HL-60/S4 treated with phorbol 12-myristate 13-acetate at 8.2 ng/mL for 4 days and 3 days (cell line): ENCODE data around the gene TCF3.
"Not testable (repeated sequence)": the region's sequence is repeated elsewhere in the genome, so short reads cannot be mapped to it uniquely, and the experiment has no call there.

ENCODE experiments used
- in situ Hi-C: fragments of 300-500 bp; cut with MboI; formaldehyde crosslinking; loops from 2 replicates; pipeline ENCODE4 v1.15.0; 2022; ENCODE audit warnings: low sequenced_read_pairs

TCF3 gene

GRCh38 chr19:1654178-1654792 is 1.9 kb upstream of the TCF3 start:
- in situ Hi-C loops, result no loop called here

- in situ Hi-C loops, result no loop called here
These were observed 849 bp upstream of the TCF3 start for GRCh38 chr19:1653300-1653628.

GRCh38 chr19:1651568-1652291 is 685 bp downstream of the TCF3 start:
- in situ Hi-C loops, result no loop called here

GRCh38 chr19:1650650-1651567 is 1.5 kb downstream of the TCF3 start:
- in situ Hi-C loops, result no loop called here

DNA sequence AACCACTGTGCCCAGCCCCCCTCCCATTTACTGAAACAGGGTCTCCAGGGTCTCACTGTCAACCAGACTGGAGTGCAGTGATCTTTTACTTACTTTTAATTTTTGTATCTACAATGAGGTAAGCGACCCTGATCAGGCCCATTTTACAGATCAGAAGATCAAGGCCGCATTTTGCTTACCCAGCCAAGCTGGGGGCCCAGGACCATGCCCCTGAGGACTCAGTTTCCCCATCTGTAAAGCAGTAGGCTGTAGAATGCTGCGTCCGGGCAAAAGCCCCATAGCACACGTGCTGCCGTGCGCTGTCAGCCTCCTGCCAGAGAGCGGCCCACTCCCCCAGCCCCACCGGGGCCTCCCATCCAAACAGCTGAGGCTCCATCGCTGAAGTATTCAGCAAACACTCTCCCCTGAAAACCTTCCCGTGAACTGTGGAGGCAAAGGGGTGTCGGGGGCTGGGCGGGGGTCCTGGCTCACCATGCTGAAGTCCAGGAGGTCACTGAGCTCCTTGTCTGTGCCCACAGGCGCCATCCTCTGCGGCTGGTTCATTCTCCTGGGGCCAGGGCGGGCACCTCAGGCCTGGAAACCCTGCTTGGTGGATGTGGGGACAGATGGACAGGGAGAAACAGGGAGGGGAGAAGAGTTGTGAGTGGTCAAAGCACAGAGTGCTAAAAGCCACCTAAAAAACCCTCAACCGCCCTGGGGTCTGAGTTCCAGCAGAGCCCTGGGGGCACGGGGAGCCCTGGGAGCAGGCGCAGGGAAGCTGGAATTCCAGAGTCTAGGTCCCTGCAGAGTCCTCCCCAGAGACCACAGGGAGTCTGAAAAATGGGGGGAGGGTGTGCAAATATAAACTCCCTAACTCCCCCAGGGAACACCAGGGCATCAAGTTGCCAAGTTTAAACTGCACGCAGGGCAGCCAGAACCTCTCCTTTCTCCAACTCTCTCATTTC is 2.4 kb downstream of the TCF3 start:
- in situ Hi-C loops, result no loop called here

DNA sequence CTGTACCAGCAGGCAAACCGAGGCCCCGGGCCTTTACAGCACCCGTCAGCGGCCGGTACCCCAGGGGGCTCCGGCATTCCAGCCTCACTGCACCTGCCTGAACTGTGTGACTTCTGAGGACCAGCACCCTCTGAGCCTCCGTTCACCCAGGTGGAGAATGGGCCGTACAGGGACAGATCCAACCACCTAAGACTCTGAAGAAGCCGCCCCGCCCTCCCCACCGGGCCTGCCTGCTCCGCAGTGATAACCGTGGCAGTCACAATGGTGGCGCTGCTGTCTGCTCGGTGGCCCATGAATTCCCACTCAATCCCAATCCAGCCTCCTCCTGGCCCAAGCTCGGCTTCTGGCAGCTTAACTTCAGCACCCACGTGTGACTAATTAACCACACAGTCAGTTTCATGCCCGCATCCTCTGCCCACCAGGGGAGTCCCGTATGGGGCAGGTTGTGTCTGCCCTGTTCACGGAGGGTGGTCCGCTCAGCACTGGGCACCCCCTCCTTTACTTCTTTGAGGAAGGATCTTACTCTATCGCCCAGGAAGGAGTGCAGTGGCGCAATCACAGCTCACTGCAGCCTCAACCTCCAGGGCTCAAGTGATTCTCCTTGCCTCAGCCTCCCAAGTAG is 3.4 kb downstream of the TCF3 start:
- in situ Hi-C loops, result no loop called here

DNA sequence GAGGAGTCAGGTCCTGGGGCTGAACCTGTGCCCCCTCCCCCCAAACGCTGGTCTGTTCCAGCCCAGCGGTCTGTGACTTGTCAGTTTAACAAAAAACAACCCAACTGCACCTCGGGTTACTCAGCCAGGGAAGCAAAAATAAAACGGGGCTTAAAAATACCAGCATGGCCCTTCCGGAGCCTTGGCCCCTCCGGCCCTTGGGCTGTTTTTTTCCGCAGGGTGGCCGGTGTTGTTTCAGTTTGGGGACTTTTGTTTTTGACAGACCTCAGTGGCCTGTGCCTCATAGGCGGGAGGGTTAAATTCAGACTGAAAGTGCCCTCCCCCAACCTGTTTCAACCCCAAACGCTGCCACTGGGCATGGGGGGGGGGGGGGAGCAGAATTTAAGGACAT is 4.0 kb downstream of the TCF3 start:
- in situ Hi-C loops, result no loop called here

DNA sequence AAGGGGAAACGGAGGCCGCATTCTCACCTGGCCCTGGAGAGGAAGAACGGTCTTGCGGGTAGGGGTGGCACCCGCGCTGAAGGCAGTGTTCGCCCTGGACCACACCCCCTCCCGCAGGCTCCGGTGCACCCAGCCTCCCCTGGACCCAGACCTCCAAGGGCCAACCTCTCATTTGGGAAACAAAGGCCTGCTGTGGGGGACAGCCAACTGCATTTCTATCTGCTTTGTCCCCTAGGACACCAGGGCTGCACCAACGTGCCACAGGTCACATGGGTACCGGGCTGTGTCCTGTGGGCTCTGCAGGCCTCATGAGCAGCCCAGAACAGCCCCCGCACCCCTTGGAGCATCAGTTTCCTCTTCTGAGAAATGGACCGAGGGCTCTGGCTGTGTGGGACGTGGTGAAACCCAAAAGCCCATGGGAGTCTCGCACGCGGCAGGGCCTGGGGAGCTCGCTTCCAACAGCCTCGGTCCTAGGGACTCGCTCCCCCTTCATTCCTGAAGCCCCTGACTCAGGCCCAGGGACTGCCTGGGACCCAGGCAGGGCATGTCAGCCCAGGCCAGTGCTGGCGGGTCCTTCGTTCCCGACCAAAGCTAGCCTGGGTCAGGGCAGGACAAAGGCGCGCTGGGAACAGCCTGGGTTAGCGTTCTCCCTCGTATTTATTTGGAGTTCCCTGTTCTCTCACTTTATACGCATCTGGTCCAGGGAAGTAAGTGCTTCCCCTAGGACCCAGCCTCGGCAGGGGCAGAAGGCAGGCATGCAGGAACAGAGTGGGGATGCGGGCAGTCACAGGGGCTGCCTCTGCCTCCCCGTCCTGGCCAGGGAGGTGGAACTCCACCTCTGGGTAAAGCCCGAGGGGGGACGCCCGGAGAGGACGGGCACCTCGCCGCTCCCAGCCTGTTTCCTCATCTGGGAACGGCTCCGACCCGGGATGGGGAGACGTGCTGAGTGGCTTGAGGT is 4.6 kb downstream of the TCF3 start:
- in situ Hi-C loops, result no loop called here

GRCh38 chr19:1646659-1647453 is 5.6 kb downstream of the TCF3 start:
- in situ Hi-C loops, result no loop called here

DNA sequence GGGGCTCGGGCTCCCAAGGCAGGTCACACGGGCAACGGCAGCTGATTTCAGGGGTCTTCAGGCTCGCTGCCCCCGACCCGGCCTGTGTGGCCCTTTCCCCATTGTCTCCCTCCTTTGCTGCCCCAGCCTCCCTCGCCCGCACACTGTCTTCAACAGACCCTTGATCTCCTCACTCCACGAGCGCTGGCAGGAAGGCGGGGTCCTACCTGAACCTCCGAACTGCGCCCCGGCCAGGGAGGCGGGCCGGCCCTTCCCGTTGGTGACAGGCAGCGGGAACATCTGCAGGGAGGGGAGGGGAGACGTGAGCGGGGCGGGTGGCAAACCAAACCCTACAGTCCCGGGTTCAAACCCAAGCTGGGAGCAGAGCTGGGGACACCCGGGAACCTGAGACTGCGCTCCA is 6.3 kb downstream of the TCF3 start:
- in situ Hi-C loops, result no loop called here

GRCh38 chr19:1645299-1645698 is 7.1 kb downstream of the TCF3 start:
- in situ Hi-C loops, result no loop called here

GRCh38 chr19:1644070-1644469 is 8.3 kb downstream of the TCF3 start:
- in situ Hi-C loops, result no loop called here

- in situ Hi-C loops, result not testable (repeated sequence)
These were observed 11.4 kb downstream of the TCF3 start for GRCh38 chr19:1640893-1641448.

- in situ Hi-C loops, result no loop called here
These were observed 15.8 kb downstream of the TCF3 start for GRCh38 chr19:1636325-1637236.

DNA sequence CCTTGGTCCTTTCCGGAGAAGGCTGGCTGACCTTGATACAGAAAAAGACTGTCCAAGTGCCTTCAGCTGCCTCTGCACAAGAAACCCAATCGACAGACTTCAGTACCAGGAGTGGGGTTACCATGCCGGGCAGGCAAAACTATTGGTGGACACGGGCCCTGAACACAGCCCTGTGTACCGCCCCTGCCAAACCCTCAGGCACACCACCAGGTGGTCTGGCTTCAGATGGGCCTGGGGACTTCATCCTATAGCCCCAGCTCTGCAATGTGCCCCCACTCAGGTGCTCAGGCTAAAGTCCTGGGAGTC is 17.5 kb downstream of the TCF3 start:
- in situ Hi-C loops, result no loop called here

- in situ Hi-C loops, result no loop called here
These were observed 18.0 kb downstream of the TCF3 start for GRCh38 chr19:1634242-1634937.
